Muscle layer of colon (tissue), 2 donors: ENCODE data around the gene SNAP47.

Experiments used
- H3K27ac ChIP-seq: one replicate; pipeline ENCODE4 v1.7.0; 2013; ENCODE audit warnings: low read depth, mild to moderate bottlenecking, low read length, moderate library complexity
- H3K27me3 ChIP-seq, 2 donors: one replicate each; pipeline ENCODE4 v1.7.0; 2013; ENCODE audit warnings: low read length in 2 of 2, mild to moderate bottlenecking in 2 of 2; ENCODE audit not compliant: insufficient read depth in 2 of 2, control insufficient read depth in 1 of 2
- H3K36me3 ChIP-seq: one replicate; pipeline ENCODE4 v1.7.0; 2013; ENCODE audit warnings: mild to moderate bottlenecking, low read length; ENCODE audit not compliant: insufficient read depth
- H3K4me1 ChIP-seq: one replicate; pipeline ENCODE4 v1.7.0; 2013; ENCODE audit warnings: mild to moderate bottlenecking, low read length; ENCODE audit not compliant: insufficient read depth
- H3K4me3 ChIP-seq, 2 donors: one replicate each; pipeline ENCODE4 v1.7.0; 2013; ENCODE audit warnings: low read length in 2 of 2, low read depth in 1 of 2, mild to moderate bottlenecking in 1 of 2, moderate library complexity in 1 of 2
- H3K9ac ChIP-seq: one replicate; pipeline ENCODE4 v1.7.0; 2013; ENCODE audit warnings: low read length
- H3K9me3 ChIP-seq: one replicate; pipeline ENCODE4 v1.7.0; 2013; ENCODE audit warnings: mild to moderate bottlenecking, low read length
- donor health status: abdominal sarcoma.
- donor health status: Adenocarcinoma of cecum.

The SNAP47 gene

DNA sequence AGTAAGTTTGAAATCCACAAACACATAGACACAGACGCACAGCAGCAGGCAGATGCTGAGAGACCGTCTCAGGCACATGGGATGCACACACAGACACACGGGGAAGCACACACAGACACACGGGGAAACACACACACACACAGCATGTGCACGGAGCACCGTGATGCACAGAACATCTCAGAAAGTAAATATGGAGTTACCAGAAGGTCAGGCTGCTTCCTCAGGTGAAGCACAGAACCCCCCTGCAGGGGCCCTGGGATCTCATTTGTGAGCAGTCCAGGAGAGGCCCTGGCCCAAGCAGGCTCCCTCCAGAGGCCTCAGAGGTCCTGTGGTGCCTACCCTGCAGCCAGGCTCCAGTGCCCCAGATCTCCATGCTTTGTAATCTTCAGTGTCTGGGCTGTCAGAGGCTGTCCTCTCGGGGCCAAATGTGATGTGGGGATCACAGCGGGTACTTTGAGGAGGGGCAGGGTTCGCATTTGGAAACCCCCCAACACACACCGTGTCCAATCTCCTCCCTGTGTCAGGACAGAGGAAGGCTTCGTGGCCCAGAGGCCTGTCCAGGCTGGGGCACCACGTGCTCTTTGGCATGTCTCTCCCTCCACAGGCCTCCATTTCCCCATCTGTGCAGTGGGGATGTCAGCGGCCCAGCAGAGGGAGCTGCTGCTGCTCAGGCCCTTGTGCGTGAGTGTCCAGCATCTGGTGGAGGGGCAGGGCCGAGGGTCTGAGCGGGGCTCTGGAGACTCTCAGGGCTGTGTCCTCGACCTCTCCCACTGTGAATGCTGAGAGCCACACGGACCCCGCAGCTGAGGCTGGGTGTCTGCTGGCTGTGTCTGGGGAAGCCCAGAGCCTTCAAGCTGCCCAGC lies 57.2 kb downstream of the SNAP47 start:
- Histone ChIP-seq H3K4me3 (no peak overlapping the region), H3K27me3 (peaks cover 0 to 4% of the 10 kb centered on the region in 2 donors), H3K9ac (no peak overlapping the region), H3K36me3 (no peaks in the 10 kb centered on the region), H3K27ac (no peak overlapping the region), H3K9me3 (no peaks in the 10 kb centered on the region), H3K4me1 (peaks cover 19% of the 10 kb centered on the region)

DNA sequence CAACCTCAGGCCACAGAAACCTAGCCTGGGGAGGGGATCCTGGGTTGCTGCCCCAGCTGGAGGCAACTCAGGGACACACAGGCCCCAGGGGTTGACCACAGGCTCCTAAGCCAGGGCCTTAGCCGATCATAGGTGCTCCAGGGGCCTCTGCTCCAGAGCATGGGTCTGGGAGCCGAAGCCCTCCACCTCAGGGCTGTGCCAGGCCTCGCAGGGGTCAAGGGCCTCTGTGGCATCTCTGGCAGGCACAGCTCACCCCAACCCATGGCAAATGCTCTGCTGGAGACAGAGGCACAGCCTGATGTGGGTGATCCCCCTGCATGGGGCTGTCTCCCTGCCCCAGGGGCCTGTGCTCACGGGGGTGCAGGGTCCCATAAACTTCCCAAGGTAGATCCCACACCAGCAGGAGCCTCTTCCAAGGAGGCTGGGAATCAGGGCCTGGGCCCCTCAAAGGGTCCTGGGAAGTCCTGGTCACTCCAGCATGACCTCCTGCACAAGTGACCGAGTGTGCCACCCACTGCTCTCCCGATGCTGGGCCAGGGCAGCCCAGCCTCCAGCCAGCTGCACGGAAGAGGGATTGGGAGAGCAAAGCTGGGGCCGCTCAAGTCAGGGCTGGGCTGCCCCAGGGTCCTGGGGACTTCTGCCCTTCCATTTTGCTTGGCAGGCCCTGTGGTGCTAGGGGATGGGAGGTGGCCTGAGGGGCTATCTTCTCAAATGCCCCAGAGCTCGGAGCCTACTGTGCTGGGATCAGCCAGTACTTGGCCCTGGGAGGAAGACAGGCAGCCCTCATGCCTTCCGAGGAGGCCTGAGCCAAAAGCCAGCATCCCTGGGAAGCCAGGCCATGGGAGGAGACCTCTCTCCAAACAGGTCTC lies 58.1 kb downstream of the SNAP47 start:
- H3K27ac ChIP-seq, result peak overlapping the region; percentile 73
- peaks cover 0 to 4% of the 10 kb centered on the region in 2 donors for H3K27me3 ChIP-seq
- H3K9ac ChIP-seq, result no peak overlapping the region

DNA sequence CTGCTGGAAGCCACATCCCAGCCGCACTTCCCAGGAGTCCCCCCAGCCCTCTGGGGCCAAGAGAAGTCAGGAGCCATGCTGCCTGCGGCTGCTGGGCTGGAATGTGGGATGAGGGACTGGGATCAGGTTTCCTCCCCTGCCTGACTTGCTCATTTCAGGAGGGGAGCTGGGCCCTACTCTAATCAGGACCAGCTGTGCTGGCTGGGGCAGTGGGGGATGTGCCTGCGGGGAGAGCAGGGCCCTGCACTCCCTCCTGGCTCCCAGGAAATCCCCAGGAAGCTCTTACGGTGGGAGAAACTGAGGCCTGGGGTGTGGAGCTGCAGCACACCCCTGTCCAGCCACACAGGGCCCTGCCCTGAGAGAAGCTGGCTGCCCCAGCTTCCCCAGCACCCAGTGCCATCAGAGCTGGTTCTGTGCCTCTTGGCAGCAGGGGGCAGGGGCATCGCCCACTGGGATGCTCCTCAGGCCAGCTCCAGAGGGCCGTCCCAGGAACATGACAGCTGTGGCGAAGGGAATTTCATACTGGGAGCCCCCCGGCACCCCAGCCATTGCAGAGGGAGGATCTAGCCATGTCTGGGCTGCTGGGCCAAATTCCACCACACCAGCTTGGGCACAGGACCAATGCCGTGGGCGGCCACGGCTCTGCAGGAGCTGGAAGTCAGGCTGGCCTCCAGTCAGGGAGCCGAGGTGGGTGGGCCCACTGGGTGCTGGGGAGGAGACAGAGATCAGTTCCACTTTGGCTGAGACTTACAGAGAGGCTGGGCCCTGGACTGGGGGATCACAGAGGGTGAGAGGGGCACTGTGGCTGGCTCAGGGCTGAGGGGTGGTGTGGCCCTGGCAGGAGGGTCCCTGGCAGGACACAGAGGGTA lies 58.9 kb downstream of the SNAP47 start:
- Histone ChIP-seq H3K27me3 (peaks cover 0 to 4% of the 10 kb centered on the region in 2 donors), H3K4me1 (peaks cover 14% of the 10 kb centered on the region), H3K4me3 (peak overlapping the region in 1 of 2 donors; percentile 5), H3K27ac (peak overlapping the region; percentile 73), H3K9ac (no peak overlapping the region), H3K9me3 (no peaks in the 10 kb centered on the region), H3K36me3 (no peaks in the 10 kb centered on the region)

More for the DNA sequence above, 58.1 kb downstream of the SNAP47 start:
- H3K36me3 ChIP-seq, result no peaks in the 10 kb centered on the region
- peaks cover 19% of the 10 kb centered on the region for H3K4me1 ChIP-seq
- no peak overlapping the region for H3K4me3 ChIP-seq
- H3K9me3 ChIP-seq, result no peaks in the 10 kb centered on the region

DNA sequence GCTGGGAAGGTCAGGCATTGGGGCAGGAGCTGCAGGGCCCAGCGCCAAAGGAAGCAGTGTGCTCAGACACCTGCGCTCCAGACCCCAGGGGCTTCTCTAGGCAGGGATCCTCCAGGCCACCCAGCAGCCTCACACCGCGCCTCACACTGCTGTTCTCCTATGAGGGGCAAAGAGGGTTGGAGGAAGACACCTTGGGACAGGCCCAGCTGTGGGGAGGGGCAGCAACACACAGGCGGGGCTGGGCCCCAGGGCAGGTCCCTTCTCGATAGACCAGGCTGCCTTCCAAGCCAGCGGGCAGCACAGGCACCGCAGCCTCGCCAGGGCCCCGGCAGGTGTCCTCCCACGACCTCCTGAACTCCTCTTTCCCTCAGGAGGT lies 59.6 kb downstream of the SNAP47 start:
- no peak overlapping the region for H3K9ac ChIP-seq
- H3K4me1 ChIP-seq, result peaks cover 14% of the 10 kb centered on the region
- H3K27ac ChIP-seq, result no peak overlapping the region
- no peaks in the 10 kb centered on the region for H3K9me3 ChIP-seq
- H3K36me3 ChIP-seq, result no peaks in the 10 kb centered on the region
- peaks cover 0 to 4% of the 10 kb centered on the region in 2 donors for H3K27me3 ChIP-seq
- no peak overlapping the region for H3K4me3 ChIP-seq

DNA sequence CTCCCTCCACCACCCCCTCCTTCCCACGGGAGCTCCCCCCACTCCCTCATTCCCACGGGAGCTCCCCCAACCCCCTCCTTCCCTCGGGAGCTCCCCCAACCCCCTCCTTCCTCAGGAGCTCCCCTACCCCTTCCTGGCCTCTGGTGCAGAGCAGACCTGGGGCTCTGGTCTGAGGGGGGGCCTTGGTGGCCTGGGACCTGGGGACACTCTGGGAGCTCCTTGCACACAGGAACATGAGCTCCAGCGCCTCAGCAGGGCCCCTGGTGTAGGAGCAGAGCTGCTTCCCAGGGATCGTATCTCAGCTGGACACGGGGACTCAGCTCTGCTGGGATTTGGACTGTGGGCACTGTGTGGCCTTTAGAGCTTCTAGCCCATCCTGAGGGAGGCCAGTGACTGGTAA lies 60.5 kb downstream of the SNAP47 start:
- Histone ChIP-seq H3K4me3 (no peak overlapping the region), H3K27me3 (peaks cover 0 to 4% of the 10 kb centered on the region in 2 donors), H3K9ac (no peak overlapping the region), H3K27ac (no peak overlapping the region), H3K4me1 (peaks cover 14% of the 10 kb centered on the region), H3K36me3 (no peaks in the 10 kb centered on the region), H3K9me3 (no peaks in the 10 kb centered on the region)

DNA sequence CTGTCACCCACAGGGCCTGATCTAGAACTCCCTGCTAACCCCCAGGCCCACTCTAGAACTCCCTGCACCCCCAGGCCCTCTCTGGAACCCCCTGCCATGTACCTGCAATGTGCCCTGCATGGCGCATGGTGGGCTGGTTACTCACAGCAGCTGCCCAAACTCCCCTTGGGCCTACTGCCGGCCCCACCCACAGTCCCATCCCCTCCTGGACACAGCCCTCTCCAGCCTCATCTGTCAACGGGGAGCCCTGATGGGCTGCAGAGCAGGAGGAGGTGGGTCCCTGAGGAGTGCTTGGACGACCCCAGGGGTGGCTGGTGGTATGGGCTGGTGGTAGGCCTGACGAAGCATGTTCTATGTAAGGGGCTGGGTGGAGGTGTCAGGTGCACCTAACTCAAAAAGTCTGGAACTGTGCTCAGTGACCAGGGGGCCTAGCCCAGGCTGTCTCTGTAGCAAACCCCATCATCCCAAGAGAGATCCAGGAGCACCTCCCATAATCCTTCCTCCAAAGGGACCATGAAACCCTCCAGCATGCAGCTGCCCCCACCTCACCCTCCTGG lies 61.2 kb downstream of the SNAP47 start:
- Histone ChIP-seq H3K9ac (no peak overlapping the region), H3K4me3 (no peak overlapping the region), H3K27me3 (peaks cover 0 to 4% of the 10 kb centered on the region in 2 donors), H3K36me3 (no peaks in the 10 kb centered on the region), H3K9me3 (no peaks in the 10 kb centered on the region), H3K4me1 (peaks cover 14% of the 10 kb centered on the region), H3K27ac (no peak overlapping the region)

DNA sequence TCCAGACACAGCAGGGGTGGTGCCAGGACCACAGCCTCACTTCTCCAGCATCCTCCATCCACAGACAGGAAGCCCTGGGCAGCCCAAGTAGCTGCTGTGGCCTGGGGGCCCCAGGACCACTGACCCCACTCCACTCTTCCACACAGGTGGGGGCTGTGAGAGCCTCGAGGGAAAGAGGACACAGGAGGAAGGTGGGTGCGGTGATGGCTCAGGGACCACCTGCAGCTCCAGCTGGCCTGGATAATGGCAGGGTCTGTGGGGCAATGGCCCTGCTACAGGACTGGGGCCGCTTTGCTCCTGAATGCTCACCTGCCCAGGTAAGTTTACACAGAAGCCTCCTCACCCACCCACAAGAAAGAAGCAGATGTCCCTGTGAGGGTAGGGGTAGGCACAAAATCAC lies 61.9 kb downstream of the SNAP47 start:
- Histone ChIP-seq H3K36me3 (no peaks in the 10 kb centered on the region), H3K4me1 (peaks cover 14% of the 10 kb centered on the region), H3K9ac (no peak overlapping the region), H3K4me3 (no peak overlapping the region), H3K27ac (no peak overlapping the region), H3K9me3 (no peaks in the 10 kb centered on the region), H3K27me3 (peaks cover 0 to 4% of the 10 kb centered on the region in 2 donors)

DNA sequence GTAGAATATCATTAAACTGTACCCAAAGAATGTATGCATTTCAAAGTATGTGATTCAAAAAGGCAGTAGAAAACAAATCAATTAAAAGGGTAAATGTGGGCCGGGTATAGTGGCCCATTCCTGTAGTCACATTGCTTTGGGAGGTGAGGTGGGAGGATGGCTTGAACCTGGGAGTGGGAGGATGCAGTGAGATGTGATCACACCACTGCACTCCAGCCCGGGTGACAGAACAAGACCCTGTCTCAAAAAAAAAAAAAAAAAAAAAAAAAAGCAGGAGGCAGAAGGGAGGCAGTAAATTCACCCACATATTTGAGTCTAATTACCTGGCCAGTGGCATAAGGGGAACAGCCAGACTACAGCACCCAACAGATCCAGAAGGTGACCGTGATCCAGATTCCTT lies 62.4 kb downstream of the SNAP47 start:
- H3K27me3 ChIP-seq, result peaks cover 0 to 4% of the 10 kb centered on the region in 2 donors
- H3K4me3 ChIP-seq, result no peak overlapping the region
- H3K9me3 ChIP-seq, result no peaks in the 10 kb centered on the region
- H3K36me3 ChIP-seq, result no peaks in the 10 kb centered on the region
- H3K4me1 ChIP-seq, result peaks cover 14% of the 10 kb centered on the region
- no peak overlapping the region for H3K9ac ChIP-seq
- no peak overlapping the region for H3K27ac ChIP-seq

DNA sequence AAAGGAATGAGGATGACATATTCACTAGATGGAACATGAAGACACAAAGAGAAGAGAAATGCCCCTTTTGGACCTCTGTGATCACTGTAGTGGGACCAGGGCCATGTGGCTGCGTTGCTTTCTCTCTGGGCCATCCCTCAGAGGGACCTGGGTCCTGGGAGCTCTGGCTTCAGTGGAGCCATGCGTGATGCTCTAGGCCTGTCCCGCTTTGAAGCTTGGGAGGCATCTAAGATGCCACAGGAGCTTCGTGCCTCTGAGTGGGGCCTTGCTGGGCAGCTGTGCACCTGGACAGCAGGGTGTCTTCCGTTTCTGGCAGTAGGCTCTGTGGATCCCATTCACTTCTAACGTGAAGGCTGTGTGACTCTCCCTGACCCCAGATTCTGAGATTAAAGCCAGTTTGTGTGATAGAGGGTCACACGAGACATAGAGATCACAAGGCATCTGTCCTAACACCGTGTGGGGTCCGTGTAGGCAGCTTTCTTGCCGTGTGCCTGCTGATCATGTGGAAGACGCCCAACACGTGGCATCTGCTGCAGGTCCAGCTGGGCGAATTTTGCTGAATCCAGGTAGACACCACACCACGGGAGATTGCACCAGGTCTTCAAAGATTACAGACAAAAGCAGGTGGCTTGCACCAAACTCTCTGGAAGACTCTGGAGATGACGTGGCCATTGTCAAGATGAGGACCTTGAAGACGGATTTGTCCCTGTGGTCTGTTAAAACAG lies 63.0 kb downstream of the SNAP47 start:
- H3K4me3 ChIP-seq, result no peak overlapping the region
- no peak overlapping the region for H3K9ac ChIP-seq
- H3K9me3 ChIP-seq, result no peaks in the 10 kb centered on the region
- no peaks in the 10 kb centered on the region for H3K36me3 ChIP-seq
- H3K4me1 ChIP-seq, result peaks cover 14% of the 10 kb centered on the region
- no peak overlapping the region for H3K27ac ChIP-seq
- peaks cover 0 to 4% of the 10 kb centered on the region in 2 donors for H3K27me3 ChIP-seq

DNA sequence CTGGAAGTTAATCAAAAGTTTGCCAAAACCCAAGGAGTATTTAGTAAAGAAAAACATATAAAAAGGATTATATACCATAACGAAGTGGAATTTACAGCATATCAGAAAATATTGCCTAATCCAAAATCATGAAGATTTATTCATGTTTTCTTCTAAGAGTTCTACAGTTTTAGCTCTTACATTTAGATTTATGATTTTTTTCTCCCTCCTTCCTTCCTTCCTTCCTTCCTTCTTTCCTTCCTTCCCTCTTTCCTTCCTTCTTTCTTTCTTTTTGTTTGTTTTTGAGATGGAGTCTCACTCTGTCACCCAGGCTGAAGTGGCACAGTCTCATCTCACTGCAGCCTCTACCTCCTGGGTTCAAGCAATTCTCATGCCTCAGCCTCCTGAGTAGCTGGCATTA lies 64.5 kb downstream of the SNAP47 start:
- Histone ChIP-seq H3K4me1 (peaks cover 2% of the 10 kb centered on the region), H3K4me3 (no peak overlapping the region), H3K27me3 (peaks cover 0 to 4% of the 10 kb centered on the region in 2 donors), H3K27ac (no peak overlapping the region), H3K9me3 (no peaks in the 10 kb centered on the region), H3K9ac (no peak overlapping the region), H3K36me3 (no peaks in the 10 kb centered on the region)
